Activated effector memory CD4-positive, alpha-beta T cell treated with Interleukin-2 at 50 U/mL for 16 hours (primary cell): Measurements from ENCODE around the gene NEK6.

Source experiments
- DNase-seq: peaks from one replicate; pipeline ENCODE4 v3.0.0-alpha.2; 2020

Gene NEK6

DNA sequence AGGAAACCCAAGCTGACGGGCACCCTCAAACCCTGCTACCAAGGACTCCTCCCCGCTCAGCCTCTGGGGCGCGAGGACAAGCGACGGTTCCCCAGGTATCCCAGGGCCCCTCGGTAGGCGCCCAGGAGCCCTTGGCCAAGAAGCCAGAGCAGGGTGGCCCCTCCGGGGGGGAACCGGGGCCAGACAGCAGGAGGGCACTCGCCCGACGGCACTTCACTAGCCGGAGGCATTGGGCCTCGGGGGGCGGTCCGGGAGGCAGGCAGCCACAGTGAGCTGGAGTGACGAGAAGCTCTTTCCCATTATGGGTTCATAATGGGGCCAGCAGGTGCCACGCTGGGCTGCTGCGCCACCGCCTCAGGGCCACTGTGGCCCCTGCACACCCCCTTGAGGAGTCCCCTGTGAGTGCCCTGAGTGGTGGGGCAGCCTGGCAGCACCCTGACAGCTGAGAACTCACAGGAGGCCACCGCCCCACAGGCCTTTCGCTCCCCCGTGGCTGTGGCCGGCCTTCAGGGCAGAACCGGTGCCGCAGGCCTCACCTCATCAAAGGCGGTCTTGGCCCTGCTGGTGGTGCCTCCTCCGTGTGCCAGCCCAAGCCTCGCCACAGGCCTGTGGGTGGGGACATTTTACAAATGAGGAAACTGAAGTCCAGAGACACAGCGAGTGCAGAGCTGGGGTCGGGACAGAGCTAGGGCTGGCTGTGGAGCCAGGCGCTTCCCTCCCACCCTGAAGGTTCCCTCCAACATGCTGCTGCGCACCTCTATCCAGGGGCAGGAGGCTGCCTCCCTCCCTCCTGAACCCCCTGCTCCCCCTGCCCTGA lies 88.8 kb downstream of the NEK6 start:
- no peak for DNase-seq

DNA sequence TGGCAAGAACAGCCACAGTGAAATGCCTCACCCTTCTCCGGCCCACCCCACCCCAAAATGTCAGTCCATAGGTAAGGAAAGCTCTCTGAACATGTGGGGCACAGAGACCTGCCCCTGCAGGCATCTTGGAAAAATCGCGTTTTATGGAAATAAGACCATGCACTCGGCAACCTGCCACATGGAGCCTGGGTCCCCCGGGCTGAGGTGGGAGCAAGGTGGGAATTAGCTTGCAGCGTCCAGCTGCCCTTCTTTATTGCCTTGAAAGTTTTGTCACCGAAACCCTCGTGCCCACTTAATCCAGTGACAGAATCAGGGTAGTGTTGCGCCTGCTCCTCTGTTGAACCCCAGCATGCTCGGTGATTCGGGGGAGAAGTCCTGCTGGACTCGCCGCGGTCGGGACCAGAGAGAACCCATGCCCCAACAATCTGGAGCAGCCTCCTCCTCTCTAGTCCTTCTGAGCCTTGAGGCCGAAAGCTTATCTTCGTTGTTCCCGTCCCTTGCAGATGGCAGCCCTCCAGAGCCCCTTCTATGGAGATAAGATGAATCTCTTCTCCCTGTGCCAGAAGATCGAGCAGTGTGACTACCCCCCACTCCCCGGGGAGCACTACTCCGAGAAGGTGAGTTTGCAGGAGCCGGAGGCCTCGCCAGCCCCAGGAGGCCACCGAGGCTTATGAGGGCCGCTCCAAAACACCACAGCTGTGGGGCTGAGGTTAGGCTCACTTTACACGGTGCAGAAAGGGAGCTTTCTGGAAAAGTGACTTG lies 89.6 kb downstream of the NEK6 start:
- DNase-seq = no peak

DNA sequence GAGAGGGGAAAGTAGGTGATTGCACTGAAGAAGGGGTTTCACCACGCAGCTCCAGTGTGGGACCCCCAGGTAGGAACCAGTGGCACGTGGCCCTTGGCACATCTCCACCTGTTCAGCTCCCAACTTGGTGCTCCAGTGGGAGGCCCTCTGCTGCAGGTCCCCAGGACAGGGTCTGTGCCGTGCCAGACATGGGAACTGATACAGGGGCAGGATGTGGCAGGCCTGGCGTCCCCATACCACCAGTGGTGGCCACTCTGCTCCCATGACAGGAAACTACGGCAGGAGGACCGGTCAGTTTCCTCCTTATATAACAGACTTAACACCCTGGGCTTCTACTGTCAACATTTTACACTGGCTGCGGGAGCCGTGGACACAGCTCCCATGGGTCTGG lies 90.2 kb downstream of the NEK6 start:
- no peak for DNase-seq

DNA sequence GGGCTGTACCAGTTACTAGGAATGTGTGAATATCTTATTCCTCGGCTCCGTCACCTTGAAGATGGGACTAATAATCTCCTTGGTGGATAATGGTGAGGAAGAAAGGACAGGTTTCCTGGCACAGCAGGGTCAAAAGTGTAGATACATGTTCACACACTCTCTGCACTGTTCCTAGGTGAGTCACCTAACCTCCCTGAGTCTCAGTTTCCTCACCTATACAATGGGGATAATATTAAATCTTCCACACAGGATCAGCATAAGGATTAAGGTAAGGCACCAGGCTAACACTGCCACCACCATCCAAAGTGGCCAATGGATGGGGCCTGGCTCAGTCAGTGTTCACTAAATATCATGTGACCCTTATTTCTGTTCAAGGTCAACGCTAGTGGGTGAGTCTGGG lies 90.6 kb downstream of the NEK6 start:
- no peak for DNase-seq

DNA sequence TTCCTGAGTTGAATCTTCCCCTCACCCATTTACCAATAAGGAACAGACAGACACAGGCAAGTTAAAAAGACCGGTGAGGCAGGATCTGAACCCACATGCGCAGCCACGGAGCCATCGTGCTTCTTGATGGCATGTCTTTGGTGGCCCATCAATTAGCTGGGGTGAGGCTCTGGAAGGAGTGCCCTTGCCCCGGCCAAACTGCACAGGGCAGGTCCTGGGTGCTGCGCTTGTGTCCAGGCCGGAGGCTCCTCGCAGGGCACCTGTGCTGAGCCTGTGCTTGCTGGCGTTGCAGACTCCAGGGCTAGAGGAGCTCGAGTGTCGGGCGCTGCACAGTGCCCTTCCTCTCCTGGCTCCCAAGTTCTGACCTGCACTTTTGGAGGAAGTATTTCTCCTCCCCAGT lies 91.1 kb downstream of the NEK6 start:
- no peak for DNase-seq

DNA sequence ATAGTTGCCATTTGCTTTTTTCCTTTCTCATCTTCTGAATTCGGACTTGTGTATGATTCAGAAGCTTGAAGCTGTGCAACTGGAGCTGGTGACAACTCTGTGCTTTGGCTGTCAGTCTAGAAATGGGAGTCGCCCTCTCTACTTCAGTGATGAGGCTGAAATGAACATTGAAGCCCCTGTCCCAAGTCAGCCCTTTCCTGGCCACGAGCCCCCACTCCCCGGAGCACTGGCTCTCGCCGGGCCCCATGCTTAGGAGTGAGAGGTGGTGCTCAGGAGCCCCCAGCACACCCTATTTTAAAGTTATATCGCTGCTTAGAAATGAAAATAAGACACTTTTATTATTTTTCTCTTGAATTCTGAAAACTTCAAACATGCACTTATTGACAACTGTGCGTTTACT lies 91.5 kb downstream of the NEK6 start:
- DNase-seq = no peak

DNA sequence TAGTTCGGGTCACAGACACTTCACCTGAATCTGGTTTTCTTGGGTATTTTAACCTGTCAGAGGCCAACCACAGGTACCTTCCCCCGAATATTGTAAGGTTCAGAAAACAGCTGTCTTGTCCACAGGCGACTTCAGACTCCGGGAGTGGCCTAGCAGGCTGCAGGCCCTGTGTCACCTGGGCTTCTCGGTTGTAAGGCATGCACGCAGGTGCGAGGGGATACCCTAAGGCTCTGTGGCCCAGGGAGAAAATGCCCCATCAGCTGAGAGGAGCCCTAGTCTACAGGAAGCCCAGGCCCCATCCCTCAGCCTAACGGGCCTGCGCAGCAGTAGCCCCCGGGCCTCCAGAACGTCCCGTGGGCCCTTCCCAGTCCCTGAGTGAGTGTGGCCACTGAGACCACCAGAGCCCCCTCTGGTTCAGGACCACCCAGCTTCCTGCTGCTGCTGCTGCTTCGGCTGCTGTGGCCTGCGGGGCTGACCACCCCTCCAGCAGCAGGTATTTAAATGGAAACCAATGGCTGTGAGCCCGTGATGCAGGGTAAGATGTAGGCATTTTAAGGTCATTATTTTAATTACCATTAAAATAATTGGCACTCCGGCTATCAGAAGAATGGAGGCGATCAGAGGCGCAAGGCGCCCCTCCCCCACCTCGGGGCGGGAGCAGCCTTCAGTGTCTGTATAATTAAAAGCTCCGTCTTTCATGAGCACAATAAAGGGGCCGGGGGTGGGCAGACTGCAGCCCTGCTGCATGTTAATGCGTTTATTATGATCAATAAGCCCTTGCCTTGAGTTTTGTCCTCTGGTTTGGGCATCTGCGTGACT lies 92.1 kb downstream of the NEK6 start:
- DNase-seq = no peak

DNA sequence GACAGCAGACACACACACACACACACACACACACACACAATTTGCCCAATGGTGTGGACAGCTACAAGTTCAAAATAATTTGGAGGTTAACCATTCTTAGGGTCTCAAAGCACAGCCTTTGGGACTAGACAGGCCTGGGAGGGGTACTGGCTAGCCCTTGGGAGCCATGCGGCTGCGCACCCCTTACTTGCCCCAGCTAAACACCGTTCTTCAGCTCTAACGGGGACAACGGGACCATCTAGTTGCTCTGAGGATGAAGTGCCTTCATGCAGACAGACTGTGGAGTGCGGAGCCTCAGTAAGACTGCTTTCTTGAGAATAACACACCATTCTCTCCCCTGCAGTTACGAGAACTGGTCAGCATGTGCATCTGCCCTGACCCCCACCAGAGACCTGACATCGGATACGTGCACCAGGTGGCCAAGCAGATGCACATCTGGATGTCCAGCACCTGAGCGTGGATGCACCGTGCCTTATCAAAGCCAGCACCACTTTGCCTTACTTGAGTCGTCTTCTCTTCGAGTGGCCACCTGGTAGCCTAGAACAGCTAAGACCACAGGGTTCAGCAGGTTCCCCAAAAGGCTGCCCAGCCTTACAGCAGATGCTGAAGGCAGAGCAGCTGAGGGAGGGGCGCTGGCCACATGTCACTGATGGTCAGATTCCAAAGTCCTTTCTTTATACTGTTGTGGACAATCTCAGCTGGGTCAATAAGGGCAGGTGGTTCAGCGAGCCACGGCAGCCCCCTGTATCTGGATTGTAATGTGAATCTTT lies 92.9 kb downstream of the NEK6 start:
- DNase-seq = no peak

DNA sequence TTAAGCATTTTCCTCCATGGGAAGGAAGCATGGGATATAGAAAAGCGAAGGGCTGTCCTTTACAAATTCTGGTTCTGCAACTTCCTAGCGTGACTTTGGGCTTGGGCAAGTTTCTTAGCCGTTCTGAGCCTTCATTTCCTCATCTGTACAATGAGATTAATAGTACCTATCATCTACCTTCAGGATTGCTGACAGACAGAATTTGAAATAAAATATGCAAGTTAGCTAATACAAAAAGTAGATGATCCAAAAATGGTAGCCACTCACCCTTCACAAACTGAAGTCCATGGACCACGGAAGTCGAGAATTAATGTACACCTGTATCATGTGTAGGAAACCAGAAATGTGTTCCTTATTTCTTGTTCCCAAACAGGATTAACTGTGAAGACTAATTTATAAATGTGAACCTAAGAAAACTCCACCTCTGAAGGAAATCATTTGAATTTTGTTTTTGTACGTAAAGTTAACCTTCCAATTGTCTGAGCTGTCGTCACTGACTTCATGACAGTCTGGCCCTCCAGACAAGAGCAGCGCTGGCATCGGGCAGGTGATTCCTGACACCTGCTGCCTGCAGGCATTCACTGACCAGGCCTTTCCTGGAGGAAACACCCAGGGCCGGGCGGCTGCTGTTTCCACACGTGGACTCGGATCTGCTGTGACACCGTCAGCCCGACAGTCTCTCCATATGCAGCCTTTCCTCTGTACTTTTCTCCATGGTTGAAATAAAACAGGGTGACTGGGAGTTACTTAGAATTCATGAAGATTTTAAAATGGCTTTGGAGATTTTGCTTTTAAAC lies 94.1 kb downstream of the NEK6 start:
- DNase-seq = no peak

DNA sequence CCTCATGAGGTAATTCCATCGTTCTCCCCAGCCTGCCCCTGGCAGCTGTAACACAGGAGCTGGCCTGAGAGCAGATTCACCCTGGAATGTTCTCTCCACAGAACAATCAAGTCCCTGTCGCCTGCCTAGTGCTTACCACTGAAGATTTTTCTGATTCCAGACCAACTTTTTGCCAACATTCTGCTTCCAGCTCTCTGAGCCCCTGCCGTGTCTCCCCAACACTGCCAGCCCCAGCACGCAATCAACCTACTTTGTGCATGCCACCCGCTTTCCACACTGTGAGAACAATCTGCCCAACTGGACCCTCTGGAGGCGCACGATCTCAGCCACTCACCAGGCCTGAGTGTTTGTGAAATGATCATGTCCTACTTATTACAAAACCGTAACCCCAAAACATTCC lies 94.9 kb downstream of the NEK6 start:
- no peak for DNase-seq

DNA sequence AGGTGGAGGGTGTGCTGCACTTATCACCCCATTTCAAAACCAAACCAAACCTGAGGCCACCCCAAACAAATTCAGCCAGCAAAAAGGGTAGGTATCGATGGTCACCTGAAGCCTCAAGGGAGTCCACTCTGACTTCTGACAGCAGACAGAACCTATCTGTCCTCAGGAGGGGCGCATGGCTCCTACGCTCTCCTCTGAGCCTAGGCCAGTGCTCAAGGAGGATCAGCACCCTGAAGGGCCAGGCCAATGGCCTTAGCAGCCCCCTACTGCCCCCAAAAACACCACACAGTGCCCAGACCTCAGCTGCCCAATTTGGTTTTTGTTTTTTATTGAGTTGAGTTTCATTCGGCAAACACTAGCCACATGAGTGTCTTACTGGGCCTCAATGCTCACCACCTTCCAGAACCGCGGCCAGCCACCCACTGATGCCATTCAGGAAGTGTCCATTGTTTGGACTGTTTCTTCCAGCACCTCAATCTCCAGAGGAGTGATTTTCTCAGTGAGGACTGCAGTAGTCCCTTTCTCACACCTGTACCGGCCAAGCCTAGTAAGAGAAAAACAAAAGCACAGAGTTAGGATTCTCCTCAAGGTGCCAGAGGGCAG lies 95.5 kb downstream of the NEK6 start:
- DNase-seq = no peak

DNA sequence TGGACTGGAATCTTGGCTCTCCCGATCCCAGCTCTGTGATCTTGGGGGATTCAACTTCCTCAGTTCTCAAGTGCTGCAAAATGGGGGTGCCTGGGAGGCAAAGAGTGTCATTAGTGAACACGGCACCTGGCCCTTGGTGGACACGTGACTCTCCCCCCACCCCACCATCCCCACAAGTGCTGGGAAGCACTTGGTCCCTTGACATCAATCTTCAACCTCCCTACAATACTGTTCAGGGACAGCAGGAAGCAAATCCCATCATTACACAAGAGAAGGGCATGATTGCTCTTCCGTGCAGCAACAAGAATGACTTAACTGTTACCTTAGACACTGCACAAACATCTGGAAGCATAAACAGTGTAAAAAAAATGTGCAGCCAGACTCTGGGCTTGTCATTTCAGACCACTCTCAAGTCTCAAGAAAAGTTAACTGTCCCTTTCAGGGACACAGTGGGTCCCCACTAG lies 96.1 kb downstream of the NEK6 start:
- DNase-seq = no peak

DNA sequence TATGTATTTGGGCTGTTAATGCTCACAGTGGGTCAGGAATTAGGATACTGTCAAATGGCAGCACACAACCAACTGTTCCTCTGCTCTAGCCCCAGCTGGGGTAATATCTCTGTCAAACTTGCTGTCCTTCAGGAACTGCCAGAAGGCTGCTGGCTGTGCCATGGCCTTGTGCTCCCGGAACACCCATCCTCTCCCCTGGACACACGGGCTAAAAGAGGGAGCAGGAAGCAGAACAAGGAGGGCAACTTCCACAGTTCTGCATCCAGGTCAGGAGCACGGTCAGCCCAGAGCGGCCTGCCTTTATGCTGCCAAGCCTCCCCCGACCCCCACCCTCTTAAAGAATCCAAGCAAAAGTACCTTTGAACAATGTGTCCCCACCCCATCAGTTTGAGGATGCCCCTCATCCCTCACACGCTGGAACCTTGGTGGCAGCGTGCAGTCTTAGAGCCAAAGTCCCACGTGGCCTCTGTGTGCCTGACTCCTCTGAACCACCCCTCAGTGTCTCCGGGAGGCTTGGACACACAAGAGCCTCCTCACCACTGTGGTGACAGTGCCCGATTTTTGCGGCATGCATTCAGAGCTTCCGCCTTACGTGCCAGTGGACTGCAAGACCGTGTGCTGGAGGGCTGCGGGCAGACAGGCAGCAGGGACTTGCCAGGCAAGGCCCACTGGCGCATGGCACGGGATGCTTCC lies 96.7 kb downstream of the NEK6 start:
- no peak for DNase-seq

DNA sequence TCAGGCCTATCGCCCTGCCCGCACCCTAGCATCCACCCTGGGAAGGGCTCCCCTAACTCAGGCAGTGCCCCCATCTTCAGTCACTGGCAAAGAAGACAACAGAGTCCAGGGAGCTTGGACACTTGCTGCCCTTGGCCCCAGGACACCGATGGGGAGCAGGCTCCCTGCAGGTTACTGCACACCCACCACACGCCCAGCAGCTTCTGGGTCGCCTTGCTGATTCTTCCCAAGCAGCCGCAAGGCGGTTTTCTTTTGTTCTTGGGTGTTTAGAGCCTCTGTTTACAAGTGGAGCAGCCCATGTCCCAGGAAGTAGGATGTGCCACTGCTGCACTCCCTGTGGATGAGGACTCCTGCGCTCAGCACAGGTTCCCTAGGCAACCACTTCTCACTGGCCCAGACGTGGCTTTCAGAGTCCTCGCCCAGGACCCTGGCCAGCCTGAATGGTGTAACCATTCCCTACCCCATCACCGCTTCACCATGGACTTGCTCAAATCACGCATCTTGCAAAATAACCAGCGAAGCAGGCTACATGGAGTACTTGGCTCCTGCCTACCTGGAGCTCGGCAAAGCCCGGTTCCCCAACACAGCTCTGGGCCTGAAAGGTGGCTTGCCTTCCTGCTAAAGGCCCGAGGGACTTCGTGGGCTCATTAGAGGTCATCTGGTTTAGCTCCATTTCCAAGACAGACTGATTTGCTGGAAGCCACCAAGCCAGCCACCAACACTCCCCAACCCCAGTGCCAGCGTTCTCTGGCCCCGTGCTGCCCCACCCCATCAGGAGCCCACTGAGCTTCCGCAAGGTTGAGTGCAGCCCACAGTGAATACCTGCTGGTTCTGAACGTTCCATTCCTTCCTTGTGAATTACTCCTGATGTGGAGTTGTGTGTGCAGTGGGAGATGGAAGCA lies 97.5 kb downstream of the NEK6 start:
- no peak for DNase-seq

DNA sequence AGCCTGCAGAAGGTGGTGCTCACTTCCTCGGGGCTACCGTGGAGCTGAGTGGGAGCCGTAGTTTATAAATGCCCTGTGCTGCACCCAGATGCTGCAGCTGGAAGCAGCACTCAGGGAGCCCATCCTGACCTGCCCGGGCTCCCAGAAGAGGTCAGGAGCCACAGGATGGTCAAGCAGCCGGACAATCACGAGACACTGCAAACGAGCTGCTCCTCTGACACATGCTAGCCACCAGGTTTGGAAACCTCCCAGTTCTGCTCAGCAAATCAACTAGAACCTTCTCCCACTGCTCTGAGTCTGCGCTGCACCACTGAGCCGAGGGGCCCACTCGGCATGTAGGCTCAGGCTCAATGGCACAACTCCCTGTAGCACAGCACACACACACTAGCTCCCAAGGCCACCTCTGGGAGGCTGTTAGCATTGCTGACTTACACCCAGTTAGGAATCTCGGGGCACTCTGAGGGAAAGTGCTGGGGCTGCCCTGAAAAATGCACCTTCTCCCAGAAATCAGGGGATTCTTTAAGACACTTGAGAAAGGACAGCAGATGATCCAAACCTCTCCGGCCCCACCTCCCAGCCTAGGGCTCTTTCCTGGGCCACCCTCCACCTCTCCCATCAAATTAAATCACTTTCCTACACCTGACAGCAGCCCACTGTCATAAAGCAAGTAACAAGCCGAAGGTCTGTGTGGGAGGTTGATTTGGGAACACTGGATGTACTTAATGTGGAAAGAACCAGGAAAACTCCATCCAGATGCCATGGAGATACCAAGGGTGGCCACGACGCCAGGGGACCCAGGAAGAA lies 98.4 kb downstream of the NEK6 start:
- no peak for DNase-seq

DNA sequence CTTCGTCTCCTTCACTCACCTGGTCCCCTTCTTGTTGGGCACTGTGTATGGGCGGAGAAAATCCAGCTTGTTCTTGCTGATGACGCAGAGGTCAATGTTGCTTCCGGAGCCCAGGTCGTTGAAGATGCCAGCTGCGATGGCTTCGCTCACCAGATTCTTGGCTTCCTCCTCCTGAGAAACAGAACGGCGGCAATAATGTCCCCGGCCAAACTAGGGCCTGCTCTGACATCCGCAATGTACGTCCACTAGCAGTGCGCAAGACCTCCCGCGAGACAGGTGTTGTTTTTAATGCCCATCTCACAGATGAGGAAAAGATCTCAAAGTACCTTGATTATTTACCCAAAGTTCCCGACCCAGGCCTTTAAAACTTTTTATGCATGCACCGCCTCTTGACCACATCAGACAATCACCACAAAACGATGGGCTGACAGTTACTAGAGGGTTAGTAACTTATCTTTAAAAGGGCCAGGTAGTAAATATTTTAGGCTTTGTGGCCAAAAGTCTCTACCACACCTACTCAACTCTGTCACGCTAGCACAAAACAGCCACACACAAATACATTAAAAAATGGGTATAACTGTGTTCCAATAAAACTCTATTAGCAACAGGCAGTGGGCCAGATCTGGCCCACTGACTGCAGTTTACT lies 99.1 kb downstream of the NEK6 start:
- no peak for DNase-seq

DNA sequence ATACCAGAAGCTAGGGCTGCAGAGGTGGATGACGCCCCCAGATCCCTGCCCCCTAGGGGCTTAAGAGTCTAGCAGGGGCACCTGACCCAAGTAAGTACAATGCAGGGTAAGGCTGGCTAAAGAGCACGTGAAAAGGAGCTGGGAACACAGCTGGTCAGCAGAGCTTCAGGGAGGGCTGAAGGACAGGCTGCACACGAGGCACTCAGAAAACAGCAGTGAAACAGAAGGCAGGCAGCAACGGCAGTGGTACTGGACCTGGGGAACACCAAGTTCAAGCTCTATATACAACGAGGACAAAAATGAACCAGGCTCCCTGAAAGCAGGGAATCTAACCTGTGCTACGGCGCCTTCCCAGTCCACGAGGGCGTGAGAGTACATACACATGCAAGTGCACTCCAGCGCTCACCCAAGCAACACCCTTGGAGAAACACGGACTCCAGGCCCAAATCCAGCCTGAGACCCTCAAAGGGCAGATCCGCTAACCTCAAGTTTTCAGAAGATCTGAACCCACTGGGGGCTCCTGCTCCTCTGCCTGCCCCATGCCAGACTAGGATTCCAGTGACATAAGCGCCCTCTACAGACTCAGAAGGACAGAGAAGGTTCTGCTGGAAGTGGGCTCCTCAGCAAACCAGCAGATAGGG lies 100.1 kb downstream of the NEK6 start:
- no peak for DNase-seq

DNA sequence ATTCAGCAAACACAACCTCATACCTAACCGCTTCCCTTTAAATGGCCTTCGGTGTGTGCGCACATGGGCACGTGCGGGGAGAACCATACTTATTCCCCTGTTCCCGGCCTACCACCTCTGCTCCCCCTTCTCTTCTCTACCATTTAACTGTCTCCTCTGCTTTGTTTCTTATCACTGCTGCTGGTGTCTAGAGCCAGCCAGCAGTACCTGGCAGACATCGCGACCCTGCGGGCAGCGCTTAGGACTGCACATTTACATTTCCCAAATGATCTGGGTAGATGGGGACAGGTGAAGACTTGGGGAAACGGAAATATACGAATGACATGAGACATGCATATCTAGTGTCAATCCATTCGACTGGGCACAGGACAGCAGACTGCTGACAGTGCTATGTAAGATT lies 100.9 kb downstream of the NEK6 start:
- DNase-seq = no peak
